Activated CD4-positive, alpha-beta T cell treated with anti-CD3 and anti-CD28 coated beads, Interleukin-2, amount 50 U/mL, for 4 hours (primary cell): ENCODE data around the gene FRMD5.
"Not testable (repeated sequence)": the region's sequence is repeated elsewhere in the genome, so short reads cannot be mapped to it uniquely, and the experiment has no call there.

Experiments used
- DNase-seq, 2 experiments: peaks; one replicate each; pipeline ENCODE4 v3.0.0-alpha.2; 2020

The FRMD5 gene

GRCh38 chr15:44087578-44088465, 107.2 kb downstream of the FRMD5 start:
- no peak for DNase-seq

- no peak for DNase-seq
Observed at GRCh38 chr15:44084770-44085169, 110.3 kb downstream of the FRMD5 start.

- DNase-seq, result no peak
Observed at GRCh38 chr15:44084171-44084570, 110.9 kb downstream of the FRMD5 start.

DNA sequence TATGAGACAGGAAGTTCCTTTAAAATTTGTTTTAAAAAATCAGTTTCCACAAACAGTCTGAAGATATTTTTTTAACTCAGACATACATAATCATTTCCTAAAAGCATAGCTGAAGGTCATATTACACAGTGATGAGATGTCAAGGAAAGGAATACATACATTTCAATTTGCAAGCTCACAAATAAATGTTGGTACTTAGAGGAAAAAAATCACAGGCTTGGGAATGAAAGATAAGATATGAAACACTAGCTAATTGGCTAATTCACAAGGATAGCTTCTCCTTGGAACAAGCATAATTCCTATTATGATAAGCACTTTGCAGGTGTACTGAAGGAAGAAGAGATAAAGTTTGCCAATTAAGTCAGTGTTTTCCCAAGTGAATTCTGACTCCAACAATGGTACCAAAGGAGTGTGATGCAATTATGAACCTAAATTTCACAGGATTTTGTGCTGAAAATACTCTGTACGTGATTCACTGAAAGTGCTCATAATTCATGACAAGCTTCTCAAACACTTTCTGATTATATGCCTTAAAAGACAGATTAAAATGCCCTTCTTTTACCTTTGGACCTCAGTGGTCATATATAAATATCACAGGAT, 112.4 kb downstream of the FRMD5 start:
- DNase-seq, result no peak

DNA sequence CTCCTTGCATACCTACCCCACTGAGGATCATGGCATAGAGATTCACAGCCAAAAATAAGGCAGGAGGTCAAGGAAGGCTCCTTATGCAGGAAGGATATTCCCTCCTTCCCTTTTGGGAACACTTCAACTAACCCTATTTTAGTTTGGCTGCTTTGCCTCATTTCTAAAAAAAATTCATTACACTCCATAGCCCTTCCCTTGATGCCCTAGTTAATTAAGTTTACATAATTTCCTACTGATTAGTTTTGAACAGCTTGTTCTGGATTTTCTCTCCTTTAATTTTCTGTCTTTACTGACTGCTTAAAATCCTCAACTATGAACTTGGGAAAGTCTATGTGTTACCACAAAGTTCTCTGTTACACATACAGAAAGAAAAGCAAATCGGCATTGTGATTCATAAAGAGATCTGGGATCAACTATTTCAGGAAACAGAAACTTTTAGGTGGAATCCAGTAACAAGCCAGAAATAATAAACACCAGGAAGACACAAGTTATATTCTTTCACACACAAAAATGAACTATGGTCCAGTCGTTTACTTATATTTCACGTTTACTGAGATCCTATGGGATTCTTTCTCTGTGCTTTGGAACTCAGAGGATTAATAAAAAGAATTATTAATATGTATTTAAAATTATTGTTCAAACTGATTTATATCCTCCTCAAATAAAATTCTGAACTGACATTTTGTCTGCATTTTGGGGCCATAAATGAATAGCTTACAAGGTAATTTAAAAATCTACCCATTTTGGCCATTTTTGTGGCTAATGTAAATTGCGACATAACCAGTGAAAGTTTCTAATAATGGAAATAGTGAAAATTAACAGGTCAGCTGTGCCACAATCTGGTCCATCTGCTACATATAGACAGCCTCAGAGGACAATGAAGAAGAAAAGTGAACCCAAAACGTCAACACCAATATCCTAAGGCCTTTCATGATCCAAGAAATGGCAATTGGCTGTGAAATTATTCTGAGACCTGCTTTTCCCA, 113.8 kb downstream of the FRMD5 start:
- no peak for DNase-seq

- no peak for DNase-seq
Observed at GRCh38 chr15:44075535-44075934, 119.5 kb downstream of the FRMD5 start.

DNA sequence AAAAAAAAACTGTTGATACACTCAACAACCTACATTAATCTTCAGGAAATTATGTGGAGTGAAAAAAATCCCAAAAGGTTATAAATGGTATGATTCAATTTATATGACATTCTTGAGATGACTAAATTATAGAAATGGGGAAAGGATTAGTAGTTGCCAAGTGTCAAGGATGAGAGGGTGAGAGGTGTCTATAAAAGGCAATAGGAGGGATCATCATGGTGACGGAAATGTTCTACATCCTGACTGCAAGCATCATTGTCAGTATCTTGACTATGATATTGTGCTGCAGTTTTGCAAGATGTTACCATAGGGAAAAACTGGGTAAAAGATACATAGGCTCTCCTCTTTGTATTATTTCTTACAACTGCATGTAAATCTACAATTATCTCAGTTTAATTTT, 125.6 kb downstream of the FRMD5 start:
- no peak for DNase-seq

DNA sequence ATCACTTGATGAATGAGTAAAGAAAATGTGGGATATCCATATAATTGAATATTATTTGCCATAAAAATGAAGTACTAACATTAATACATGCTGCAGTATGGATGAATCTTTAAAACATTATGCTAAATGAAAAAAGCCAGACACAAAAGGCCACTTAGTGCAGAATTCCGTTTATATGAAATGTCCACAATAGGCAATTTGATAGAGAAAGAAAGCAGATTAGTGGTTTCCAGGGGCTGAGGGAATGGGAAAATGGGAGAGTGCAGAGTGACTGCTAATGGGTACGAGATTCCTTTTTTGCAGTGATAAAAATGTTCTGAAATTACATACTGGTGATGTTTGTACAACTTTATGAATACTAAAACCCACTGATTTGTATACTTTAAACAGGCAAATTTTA, 126.7 kb downstream of the FRMD5 start:
- DNase-seq, result no peak

GRCh38 chr15:44066211-44066827, 128.8 kb downstream of the FRMD5 start:
- DNase-seq, result peak; percentile 44 to 56

- DNase-seq, result no peak
Observed at GRCh38 chr15:44064706-44065105, 130.4 kb downstream of the FRMD5 start.

DNA sequence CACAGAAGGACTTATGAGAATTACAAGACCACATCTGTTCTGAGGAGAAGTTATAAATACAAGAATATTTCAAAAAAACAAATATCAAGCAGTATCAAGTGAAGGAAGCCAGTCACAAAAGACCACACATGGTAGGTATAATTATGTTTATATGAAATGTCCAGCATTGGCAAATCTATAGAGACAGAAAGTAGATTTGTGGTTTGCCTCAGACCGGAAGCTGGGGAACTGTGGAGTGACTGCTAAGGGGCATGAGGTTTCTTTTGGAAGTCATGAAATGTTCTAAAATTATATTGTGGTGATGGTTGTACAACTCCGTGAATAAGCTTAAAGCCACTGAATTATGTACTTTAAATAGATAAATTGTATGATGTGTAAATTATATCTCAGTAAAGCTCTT, 136.9 kb downstream of the FRMD5 start:
- DNase-seq, result no peak

DNA sequence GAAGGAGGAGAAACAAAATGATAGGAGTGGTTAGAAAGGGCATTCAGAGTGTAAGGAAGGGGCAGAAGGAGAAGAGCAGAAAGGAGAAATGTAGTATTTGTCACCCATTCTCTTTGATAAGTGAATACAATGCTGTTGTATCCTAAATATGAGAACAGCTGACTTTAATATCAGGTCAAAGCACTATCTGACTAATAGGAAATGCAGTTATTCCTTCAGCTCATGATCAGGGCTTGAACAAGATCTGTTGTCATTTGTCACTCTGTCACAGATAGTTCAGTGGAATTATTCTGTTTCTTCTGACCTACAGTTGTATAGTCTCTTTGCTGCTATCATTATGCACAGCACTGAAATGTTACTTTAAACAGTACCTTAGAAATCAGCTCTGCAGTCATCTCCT, 149.4 kb downstream of the FRMD5 start:
- no peak for DNase-seq

GRCh38 chr15:44045217-44045616, 149.9 kb downstream of the FRMD5 start:
- no peak for DNase-seq

DNA sequence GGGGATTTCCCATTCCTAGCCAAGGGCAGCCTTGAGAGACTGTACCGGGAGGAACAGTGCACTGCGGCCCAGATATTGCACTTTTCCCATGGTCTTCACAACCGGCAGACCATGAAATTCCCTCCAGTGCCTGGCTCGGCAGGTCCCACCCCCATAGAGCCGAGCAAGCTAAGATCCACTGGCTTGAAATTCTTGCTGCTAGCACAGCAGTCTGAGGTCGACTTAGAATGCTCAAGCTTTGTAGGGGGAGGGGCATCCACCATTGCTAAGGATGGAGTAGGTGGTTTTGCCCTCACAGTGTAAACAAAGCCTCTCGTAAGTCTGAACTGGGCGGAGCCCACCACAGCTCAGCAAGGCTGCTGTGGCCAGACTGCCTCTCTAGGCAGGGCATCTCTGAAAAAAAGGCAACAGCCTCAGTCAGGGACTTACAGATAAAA, 156.3 kb downstream of the FRMD5 start:
- no peak for DNase-seq

- no peak for DNase-seq
Observed at GRCh38 chr15:44035781-44036699, 159.0 kb downstream of the FRMD5 start.

- no peak for DNase-seq
Observed at GRCh38 chr15:44034933-44035624, 160.0 kb downstream of the FRMD5 start.

DNA sequence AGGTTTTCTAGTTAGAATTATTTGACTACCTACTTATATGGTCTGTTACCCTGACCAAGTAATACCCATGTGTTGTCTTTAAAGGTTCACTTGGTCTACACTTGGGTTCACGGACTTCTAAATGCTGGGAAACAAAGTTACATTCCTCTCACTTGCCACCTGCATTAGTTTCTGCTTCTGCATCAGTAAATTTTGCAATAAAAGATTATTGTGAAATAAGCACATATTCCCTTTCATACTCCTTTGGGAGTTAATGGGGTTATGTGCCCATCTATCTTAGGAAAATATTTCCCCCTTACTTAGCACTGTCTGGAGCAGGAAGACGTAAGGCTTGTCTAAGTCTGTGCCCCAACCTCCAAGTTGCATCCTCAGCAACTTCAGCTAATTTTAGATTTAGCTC, 160.7 kb downstream of the FRMD5 start:
- DNase-seq, result no peak

- no peak for DNase-seq
Observed at GRCh38 chr15:44033894-44034293, 161.2 kb downstream of the FRMD5 start.

- DNase-seq, result not testable (repeated sequence)
Observed at GRCh38 chr15:44032820-44033219, 162.3 kb downstream of the FRMD5 start.

DNA sequence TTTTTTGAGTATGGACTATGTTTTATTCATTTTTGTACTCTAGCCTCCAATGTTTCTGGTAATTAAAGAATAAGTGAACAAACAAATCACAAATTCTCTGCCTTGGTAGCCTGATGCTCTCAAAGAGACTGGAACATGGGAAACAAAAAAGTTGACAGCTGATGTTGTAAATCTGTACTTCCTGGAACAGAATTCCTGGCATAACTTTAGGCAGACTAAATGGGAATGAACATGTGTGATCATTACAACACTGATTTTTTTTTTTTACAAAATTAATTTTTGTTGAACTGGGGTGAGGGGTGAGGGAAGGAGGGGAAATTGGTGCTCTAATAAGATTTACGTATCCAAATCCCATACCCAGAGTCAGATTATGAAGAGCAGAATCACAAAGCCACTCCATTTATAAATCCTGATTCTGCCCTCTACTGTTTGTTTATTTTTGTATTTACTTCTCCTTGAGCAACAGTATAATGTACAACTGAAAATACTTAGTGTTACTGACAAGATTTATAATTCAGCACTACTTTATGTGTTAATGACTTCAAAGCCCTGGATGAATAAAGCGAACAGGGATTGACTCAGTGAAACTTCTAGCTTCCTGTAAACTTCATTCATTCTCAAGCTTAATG, 165.0 kb downstream of the FRMD5 start:
- DNase-seq, result no peak
